Globus pallidus (tissue), 1 donor: Measurements from ENCODE around the gene CRIM1.
"Not testable (repeated sequence)": the region's sequence is repeated elsewhere in the genome, so short reads cannot be mapped to it uniquely, and the experiment has no call there.

Experiments used
- DNase-seq: peaks from one replicate; pipeline ENCODE4 v3.0.0-alpha.2; 2015; ENCODE audit warnings: low spot score

Gene CRIM1, protein sequence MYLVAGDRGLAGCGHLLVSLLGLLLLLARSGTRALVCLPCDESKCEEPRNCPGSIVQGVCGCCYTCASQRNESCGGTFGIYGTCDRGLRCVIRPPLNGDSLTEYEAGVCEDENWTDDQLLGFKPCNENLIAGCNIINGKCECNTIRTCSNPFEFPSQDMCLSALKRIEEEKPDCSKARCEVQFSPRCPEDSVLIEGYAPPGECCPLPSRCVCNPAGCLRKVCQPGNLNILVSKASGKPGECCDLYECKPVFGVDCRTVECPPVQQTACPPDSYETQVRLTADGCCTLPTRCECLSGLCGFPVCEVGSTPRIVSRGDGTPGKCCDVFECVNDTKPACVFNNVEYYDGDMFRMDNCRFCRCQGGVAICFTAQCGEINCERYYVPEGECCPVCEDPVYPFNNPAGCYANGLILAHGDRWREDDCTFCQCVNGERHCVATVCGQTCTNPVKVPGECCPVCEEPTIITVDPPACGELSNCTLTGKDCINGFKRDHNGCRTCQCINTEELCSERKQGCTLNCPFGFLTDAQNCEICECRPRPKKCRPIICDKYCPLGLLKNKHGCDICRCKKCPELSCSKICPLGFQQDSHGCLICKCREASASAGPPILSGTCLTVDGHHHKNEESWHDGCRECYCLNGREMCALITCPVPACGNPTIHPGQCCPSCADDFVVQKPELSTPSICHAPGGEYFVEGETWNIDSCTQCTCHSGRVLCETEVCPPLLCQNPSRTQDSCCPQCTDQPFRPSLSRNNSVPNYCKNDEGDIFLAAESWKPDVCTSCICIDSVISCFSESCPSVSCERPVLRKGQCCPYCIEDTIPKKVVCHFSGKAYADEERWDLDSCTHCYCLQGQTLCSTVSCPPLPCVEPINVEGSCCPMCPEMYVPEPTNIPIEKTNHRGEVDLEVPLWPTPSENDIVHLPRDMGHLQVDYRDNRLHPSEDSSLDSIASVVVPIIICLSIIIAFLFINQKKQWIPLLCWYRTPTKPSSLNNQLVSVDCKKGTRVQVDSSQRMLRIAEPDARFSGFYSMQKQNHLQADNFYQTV

DNA sequence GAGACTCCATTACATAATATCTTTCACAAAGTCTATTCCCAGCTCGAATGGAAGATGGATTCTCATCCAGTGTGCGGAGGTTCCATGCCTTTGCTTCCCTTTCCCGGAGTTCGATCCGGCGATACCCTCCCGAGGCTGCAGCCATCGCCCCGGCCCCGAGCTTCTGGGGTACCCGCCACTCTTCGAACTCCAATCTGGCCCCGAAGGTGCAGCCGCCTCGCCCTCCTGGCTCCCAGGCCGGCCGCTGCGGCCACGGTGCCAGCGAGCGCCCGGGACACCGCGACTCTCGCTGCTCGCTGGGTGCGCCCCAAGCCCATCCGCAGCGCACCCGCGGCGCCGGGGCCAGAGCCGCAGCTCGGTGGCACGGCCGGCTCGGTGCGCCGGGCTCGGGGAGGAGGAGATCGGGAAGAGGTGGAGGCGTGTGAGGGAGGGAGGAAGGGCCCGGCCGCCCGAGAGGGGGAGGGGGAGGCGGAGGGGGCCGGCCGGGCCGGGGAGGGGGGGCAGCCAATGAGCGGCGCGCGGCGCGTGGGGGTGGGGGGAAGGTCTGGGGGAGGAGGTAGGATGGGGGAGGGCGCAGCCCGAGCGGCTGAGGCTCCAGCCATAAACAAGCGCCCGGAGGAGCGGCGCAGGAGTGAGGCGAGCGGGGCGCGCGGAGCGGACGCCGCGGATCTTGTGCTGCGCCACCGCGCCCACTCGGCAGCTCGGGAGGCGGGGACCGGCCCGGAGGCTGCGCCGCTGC lies at the start of gene CRIM1:
CRIM1 (plus strand) TSS at position 628 of the 739 bp plus-strand sequence. CDS start 515 bp downstream, outside the sequence.
- peak; percentile 88 for DNase-seq

DNA sequence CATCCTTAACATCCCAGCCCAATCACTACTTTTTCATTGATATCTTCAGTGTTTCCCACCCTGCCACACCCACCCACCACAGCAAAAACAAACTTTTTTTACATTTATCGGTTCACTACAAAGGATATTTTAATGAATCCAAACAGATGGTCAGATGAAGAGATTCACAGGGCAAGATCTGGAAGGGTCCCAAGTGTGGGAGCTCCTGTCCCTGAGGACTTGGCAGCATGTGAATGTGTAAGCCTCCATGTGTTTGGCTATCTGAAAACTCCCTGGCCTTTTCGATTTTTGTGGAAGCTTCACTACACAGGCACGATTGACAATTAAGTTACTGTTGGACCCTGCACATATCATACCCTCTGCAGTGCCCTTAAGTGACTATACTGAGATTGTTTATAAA lies 48.1 kb upstream of the CRIM1 start:
- DNase-seq = no peak

DNA sequence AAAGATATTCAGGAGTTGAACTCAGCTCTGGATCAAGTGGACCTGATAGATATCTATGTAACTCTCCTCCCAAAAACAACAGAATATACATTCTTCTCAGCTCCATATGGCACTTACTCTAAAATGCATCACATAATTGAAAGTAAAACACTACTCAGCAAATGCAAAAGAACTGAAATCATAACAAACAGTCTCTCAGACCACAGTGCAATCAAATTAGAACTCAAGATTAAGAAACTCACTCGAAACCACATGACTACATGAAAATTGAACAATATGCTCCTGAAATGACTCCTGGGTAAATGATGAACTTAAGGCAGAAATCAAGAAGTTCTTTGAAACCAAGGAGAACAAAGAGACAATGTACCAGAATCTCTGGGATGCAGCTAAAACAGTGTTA lies 45.1 kb upstream of the CRIM1 start:
- DNase-seq = not testable (repeated sequence)

DNA sequence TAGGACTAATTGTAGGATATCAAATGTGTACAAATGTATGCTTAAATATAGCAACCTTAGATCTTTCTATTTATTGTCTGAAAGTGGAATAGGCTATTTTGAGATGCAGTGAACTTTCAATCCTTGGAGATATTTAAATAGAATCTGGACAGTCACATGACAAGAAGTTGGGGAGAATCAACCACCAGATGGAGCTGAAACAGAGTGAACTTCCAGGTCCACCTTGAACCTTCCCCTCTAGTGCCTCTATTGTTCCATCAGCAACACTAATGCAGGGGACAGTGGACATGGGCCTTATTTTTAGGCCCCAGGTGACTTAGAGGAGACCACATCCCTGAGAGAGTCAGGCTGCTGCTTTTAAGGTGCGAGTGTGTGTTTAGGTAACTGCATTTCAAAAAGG lies 37.0 kb upstream of the CRIM1 start:
- DNase-seq = no peak

DNA sequence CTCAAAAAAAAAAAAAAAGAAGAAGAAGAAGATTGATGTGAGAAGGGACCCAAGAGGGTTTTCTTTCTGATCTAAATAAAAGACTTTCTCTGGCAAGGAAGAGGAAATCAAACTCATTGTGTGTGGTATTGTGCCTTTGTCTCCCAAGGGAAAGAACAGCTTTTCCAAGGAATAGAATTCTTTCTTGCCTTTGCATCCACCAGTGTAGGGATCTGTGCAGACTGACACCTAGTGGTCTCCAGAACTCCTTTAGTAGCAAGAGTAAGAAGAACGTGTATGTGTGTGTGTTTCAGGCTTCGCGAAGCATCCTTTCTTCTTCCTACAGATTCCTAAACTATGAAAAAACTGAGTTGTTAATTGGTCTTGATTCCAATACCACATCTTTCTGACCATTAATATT lies 33.5 kb upstream of the CRIM1 start:
- peak; percentile 46 for DNase-seq

- DNase-seq = no peak
These were observed 29.3 kb upstream of the CRIM1 start for GRCh38 chr2:36326286-36326685.

DNA sequence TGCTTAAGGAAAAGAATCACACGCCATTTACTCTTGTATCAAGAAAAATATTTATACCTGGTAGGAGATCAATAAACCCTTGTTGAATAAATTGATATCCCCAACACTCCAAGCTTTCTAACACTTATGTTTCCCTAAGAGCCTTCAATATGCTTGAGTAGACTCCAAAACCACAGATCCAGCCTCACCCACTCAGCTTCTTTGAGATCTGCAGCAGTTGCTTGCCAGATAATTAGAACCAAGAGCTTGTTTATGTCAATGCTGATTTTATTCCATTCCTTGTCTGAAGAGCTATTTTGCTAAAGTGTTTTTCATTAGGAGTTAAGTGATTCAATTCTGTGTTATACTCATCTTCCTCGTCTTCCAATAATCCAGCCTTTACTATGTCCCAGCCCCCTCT lies 26.3 kb upstream of the CRIM1 start:
- DNase-seq = no peak

DNA sequence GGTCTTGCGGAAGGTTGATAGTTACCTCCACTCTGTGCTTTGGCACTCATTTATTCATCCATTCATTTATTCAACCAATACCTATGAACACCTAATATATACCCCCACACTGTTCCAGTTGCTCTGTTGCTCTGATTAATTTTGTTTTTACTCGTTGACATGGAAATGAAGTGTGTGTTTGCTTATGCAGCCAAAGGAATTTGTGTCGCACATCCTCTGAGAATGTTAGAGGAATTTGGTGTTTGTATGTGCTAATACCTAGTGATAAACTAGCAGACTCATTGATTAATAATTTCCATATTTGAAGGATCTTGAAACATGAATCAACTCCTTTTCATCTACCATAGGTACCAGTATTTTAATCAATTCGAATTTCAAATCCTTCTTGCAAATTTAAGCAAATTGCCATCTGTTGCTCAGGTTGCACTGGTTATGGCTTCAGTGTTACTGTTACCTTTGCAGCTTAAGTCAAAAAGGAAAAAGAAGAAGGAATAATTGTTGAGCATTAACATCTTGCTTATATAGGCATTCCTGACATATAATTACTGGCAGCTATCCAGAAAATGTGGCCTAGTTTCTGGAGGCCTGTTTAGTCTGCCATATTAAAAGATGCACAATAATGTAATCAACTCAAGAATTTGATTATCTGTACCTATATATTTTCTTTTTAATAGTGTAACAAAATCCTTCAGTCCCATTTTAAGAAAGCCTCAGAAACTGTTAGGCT lies 25.7 kb upstream of the CRIM1 start:
- no peak for DNase-seq

GRCh38 chr2:36330473-36331395 lies 24.8 kb upstream of the CRIM1 start:
- DNase-seq = no peak

DNA sequence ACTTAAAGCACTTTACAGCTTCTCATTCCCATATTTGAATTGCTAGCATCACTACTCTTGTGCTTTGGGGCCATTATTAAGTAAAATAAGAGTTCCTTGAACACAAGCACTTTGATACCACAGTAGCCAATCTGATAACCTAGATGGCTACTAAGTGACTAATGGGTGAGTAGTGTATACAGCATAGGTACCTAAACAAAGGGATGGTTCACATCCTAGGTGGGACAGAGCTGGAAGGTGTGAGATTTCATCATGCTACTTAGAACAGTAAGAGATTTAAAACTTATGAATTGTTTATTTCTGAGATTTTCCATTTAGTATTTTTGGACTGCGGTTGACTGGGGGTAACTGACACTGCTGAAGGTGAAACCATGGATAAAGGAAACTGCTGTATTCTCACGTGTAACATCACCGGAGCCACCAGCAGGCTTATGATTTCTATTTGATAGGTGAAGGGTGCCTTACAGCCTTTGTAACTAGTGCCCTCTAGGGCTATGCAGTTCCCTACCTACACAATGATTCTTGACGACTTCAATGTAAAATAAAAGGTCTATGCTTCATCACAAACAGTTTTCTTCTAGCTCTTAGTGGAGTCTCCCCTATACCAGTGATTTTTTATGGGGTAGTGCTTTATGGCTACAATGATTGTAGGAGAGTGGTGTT lies 22.1 kb upstream of the CRIM1 start:
- no peak for DNase-seq

- DNase-seq = no peak
These were observed 20.0 kb upstream of the CRIM1 start for GRCh38 chr2:36335597-36335996.

DNA sequence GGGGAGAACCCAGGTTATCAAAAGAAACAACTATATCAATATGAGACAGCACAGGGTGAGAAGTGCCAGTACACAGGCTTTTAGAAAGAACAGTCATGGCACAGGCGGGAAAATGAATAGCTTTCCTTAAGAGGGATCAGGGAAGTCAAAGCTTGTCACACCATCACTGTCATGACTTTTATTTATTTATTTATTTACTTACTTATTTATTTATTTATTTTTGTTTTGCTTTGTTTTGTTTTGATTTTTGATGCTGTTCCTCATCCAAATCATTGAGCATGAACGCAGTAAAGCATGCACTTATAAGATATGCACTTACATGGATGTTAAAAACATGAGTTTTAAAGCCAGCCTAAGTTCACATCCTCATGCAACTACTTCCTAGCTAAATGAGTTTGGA lies 19.3 kb upstream of the CRIM1 start:
- DNase-seq = no peak

- DNase-seq = no peak
These were observed 18.2 kb upstream of the CRIM1 start for GRCh38 chr2:36337354-36337753.

- no peak for DNase-seq
These were observed 17.3 kb upstream of the CRIM1 start for GRCh38 chr2:36338124-36338826.

GRCh38 chr2:36338827-36339145 lies 16.8 kb upstream of the CRIM1 start:
- DNase-seq = no peak

GRCh38 chr2:36339607-36340218 lies 15.9 kb upstream of the CRIM1 start:
- no peak for DNase-seq

DNA sequence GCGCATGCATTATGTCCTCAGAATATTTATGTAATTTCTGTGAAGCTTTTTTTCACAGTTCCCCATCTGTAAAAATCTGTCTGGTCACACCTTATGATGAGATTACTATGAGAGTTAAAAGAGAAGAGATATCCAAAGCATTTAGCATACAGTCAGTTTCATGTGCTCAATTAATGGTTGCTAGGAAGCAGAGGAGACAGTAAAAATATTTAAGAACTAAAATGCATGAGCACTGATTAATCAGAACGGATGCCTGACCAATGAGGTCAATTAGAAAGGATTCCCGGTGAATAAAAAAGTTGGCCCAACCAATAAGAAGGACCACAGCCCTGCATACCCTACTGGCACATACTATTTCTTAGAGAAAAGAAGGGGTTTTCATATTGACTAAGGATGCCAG lies 12.0 kb upstream of the CRIM1 start:
- DNase-seq = no peak

DNA sequence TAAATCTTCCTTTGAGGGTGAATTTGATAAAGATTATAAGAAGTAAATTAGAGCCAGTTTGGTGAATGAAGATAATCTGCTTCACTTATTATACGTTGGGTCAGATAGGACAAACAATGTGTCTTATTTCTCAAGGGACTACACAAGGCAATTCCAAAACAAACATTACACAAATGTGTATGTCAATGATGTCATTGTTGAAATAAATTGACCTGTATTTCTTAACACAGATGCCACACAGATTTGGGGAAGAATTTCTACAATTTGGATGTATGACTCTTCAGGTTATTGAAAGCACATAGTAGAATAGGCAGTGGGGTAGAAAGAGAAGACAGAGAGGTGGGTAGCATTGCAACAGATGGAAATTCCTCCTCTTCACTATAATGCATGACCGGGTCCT lies 6.9 kb upstream of the CRIM1 start:
- no peak for DNase-seq

GRCh38 chr2:36351291-36351690 lies 4.3 kb upstream of the CRIM1 start:
- DNase-seq = no peak
